PC-9 (cell line): ENCODE results near the gene SRXN1. TPM values are rescaled to one million over a fixed set of nuclear protein-coding genes. Genes with fewer than 3 reads are reported as not detected.
A peak's percentile ranks its signal among the peaks of the same experiment; 100 is the strongest.

Source experiments
- BruUV-seq: library from RNA; stranded (reverse); fragments of 400-500 nt; replicated peaks from 2 replicates; lab custom pipeline; 2021; lab: Mats Ljungman, UMichigan
- CTCF ChIA-PET: fragments of 300-600 bp; sonication (Branson Sonifier 250); formaldehyde crosslinking; loops from one replicate; lab custom pipeline; 2022; ENCODE audit warnings: antibody characterized with exemption; lab: Charles Lee
- POLR2A ChIA-PET: fragments of 300-600 bp; sonication (Branson Sonifier 250); formaldehyde crosslinking; loops from one replicate; lab custom pipeline; 2022; ENCODE audit warnings: antibody characterized with exemption; ENCODE audit not compliant: unreplicated experiment; lab: Charles Lee
- DNase-seq, 2 experiments: peaks; one replicate each; pipeline versions ENCODE4 v3.0.0 to v3.0.0-alpha.2; 2015 to 2022; ENCODE audit warnings: mixed read lengths in 1 of 2
- H2AFZ ChIP-seq: fragments of 200-600 bp; sonication (generic); 2 replicates; pipeline ENCODE4 v1.8.1; 2017; ENCODE audit warnings: antibody characterized with exemption
- H3F3A ChIP-seq: fragments of 200-600 bp; sonication (generic); 2 replicates; pipeline ENCODE4 v1.8.1; 2017; ENCODE audit warnings: antibody characterized with exemption, mild to moderate bottlenecking, low read depth; ENCODE audit not compliant: insufficient read depth
- H3K27ac ChIP-seq: fragments of 200-600 bp; sonication (generic); 2 replicates; pipeline ENCODE4 v1.6.1; 2016; ENCODE audit warnings: mixed run types
- H3K27me3 ChIP-seq: fragments of 200-600 bp; sonication (generic); 2 replicates; pipeline ENCODE4 v1.6.1; 2016; ENCODE audit warnings: low read depth, mixed run types; ENCODE audit not compliant: insufficient read depth
- H3K36me3 ChIP-seq: fragments of 200-600 bp; sonication (generic); 2 replicates; pipeline ENCODE4 v1.6.1; 2016; ENCODE audit warnings: low read depth, mixed run types
- H3K4me1 ChIP-seq: fragments of 200-600 bp; sonication (generic); replicated peaks from 2 replicates; pipeline ENCODE4 v1.6.1; 2016; ENCODE audit warnings: mixed run types; ENCODE audit not compliant: insufficient read depth
- H3K4me2 ChIP-seq: fragments of 200-600 bp; sonication (generic); 2 replicates; pipeline ENCODE4 v1.6.1; 2017; ENCODE audit warnings: mixed run types
- H3K4me3 ChIP-seq: fragments of 200-600 bp; sonication (generic); 2 replicates; pipeline ENCODE4 v1.6.1; 2016; ENCODE audit warnings: mixed run types
- H3K79me2 ChIP-seq: fragments of 200-600 bp; sonication (generic); 2 replicates; pipeline ENCODE4 v1.6.1; 2017; ENCODE audit warnings: low read depth, mixed run types
- H3K9me2 ChIP-seq: fragments of 200-600 bp; sonication (generic); 2 replicates; pipeline ENCODE4 v1.8.1; 2017; ENCODE audit warnings: mild to moderate bottlenecking; ENCODE audit not compliant: insufficient read depth
- H3K9me3 ChIP-seq: fragments of 200-600 bp; sonication (generic); 2 replicates; pipeline ENCODE4 v1.8.1; 2016; ENCODE audit warnings: low read depth; ENCODE audit not compliant: insufficient read depth
- H4K20me1 ChIP-seq: fragments of 200-600 bp; sonication (generic); 2 replicates; pipeline ENCODE4 v1.8.1; 2017; ENCODE audit not compliant: insufficient read depth
- EZH2 ChIP-seq: fragments of 200-600 bp; sonication (generic); IDR thresholded peaks from 2 replicates; pipeline ENCODE4 v1.8.0; 2017; ENCODE audit warnings: antibody characterized with exemption, low read depth
- intact Hi-C: fragments of 100-400 bp; cut with micrococcal nuclease; formaldehyde crosslinking; loops from one replicate; pipeline ENCODE4 v1.10.0; 2022; ENCODE audit not compliant: unreplicated experiment
- total RNA-seq: library from RNA; stranded (reverse); gene quantifications from 2 replicates; pipeline ENCODE4 v1.2.3, GENCODE V29; 2021
- TF ChIP-seq, protein P1 (sequence below): fragments of 200-600 bp; sonication (generic); conservative IDR thresholded peaks from 2 replicates; pipeline ENCODE4 v1.6.1; 2017; ENCODE audit warnings: mixed run types, antibody characterized with exemption, mild to moderate bottlenecking, moderate library complexity

SRXN1 gene
- total RNA-seq, 1 experiment from 2014 or later = 204 TPM

DNA sequence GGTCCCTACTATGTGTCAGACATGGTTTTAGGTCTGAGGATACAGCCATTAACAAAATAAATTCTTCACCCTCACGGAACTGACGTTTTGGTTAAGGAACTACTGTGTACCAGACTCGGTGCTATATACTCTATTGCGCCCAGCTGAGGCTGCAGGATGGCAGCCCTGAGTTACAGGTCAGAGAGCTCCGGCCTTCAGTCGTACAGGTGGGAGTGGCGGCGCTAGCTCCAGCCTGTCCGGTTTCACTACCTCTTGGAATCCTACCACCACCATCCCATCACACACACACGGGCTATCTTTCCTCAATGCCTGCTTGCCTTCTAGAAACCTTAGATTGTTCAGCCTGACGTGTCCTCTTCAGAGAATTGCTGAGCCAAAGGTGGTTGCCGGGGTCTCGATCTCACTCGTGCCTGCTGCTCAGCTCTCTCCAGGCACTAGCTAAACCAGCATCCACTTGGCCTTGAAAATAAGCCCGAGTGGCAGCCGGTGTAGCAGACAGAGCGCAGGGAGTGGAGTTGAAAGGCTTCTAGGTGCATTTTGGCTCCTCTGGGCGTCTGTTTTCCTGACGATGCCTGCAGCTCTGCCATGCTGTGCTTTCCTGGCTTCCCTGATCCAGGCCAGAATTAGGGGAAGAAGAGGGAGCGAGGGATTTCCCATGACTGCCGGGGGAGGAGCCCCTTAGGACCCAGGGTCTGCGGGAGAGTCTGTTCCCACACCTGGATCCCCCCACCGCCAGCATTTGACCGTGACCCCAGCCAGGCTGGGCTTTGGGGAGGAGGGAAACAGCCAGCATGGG is 41.8 kb downstream of the SRXN1 start:
- H3K79me2 ChIP-seq = no peaks in the 10 kb centered on the region
- no peaks in the 10 kb centered on the region for H3K9me2 ChIP-seq
- H3K4me3 ChIP-seq = no peak overlapping the region
- no peaks in the 10 kb centered on the region for H3F3A ChIP-seq
- no peaks in the 10 kb centered on the region for H3K36me3 ChIP-seq
- no peak overlapping the region for H3K27ac ChIP-seq
- no peak for TF ChIP-seq EZH2
- TF ChIP-seq, protein P1, sequence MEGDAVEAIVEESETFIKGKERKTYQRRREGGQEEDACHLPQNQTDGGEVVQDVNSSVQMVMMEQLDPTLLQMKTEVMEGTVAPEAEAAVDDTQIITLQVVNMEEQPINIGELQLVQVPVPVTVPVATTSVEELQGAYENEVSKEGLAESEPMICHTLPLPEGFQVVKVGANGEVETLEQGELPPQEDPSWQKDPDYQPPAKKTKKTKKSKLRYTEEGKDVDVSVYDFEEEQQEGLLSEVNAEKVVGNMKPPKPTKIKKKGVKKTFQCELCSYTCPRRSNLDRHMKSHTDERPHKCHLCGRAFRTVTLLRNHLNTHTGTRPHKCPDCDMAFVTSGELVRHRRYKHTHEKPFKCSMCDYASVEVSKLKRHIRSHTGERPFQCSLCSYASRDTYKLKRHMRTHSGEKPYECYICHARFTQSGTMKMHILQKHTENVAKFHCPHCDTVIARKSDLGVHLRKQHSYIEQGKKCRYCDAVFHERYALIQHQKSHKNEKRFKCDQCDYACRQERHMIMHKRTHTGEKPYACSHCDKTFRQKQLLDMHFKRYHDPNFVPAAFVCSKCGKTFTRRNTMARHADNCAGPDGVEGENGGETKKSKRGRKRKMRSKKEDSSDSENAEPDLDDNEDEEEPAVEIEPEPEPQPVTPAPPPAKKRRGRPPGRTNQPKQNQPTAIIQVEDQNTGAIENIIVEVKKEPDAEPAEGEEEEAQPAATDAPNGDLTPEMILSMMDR = no peak
- no peaks in the 10 kb centered on the region for H4K20me1 ChIP-seq
- CTCF ChIA-PET = no interaction called here
- BruUV-seq = no TSS peak
- DNase-seq = peak in 1 of 2 experiments; percentile 10
- no peak overlapping the region for H2AFZ ChIP-seq
- no peak overlapping the region for H3K4me2 ChIP-seq
- no peaks in the 10 kb centered on the region for H3K4me1 ChIP-seq
- intact Hi-C loops = no loop called here
- no peaks in the 10 kb centered on the region for H3K9me3 ChIP-seq
- peaks cover 15% of the 10 kb centered on the region for H3K27me3 ChIP-seq
- POLR2A ChIA-PET = no interaction called here

DNA sequence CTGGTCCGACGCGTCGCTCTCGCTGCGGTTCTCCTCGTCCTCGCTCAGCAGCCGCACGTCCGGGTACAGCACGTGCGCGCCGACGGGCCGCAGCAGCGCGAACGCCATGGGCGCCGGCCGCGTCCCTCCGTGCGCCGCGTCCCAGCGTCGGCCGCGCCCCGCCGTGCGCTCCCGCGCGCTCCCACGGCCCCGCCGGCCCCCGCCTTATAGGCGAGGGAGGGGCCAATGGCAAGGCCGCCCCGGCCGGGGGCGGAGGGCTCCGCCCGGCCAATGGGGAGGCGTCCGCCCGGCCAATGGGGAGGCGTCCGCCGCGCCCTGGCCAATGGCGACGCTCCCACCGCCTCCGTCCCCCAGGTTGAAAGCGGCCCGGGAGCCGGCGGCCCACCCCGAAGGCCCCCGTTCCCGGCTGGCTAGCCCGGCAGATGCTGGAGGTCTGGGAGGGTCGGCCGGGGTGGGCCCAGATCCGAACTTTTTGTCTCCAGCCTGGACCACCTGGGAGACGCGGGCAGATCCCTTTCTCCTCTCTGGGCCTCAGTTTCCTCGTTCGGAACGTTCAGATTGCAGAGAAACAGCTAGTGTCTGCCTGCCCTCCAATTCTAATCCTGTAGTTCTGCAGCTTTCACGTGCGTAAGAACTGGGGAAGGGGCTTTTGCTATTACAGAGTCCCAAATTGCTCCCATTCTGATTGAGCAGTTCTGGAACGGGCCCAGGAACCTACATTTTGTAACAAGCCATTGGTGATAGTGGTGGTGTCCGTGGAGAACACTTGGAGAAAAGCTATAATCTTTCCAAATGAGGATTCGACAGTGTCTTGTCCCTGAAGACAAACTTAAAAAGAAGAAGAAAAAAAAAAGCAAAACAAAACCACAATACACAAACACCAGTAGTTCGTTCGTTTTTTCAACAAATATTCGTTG is 42.6 kb downstream of the SRXN1 start, which contains the start of gene TCF15:
Gene TCF15 (minus strand): TSS at position 180 of the 917 bp plus-strand sequence. CDS start 72 bp downstream, at position 108.
- ChIA-PET POLR2A (no interaction called here), CTCF (no interaction called here)
- Histone ChIP-seq H3K4me1 (no peaks in the 10 kb centered on the region), H3K9me2 (no peaks in the 10 kb centered on the region), H3K27me3 (peaks cover 8% of the 10 kb centered on the region), H2AFZ (no peak within 1 kb of the TSS), H3K27ac (no peak within 1 kb of the TSS), H3K9me3 (no peaks in the 10 kb centered on the region), H3K36me3 (no peaks in the 10 kb centered on the region), H4K20me1 (no peaks in the 10 kb centered on the region), H3F3A (no peaks in the 10 kb centered on the region), H3K79me2 (no peaks in the 10 kb centered on the region), H3K4me2 (no peak within 1 kb of the TSS), H3K4me3 (no peak within 1 kb of the TSS)
- intact Hi-C loops = no loop called here
- TF ChIP-seq EZH2 = no peak
- TF ChIP-seq, protein P1 = no peak
- no peak for DNase-seq
- BruUV-seq = no TSS peak

DNA sequence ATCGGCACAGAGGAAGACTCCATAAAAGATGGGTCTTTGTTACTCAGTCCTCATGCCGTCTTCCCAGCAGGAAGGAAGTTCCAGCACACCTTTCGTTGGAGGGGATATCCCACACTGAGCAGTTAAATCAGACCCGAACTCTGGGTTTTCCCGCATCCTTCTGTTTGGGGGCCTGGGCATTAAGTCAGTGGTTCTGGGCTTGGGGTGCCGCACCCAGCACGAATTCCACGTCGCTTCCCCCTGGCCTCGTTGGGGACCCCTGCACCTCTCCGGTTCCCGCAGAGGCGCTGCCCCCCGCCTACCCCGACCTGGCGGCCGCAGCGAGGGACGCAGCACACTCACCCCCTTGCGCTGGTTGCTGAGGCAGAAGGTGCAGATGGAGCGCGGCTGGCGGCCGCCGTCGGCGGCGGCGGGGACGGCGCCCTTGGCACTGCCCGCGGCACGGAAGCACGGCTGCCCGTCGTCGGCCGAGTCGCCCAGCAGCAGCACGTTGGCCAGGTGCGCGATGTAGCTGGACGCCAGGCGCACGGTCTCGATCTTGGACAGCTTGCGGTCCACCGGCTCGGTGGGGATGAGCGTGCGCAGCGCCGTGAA is 43.5 kb downstream of the SRXN1 start:
- Histone ChIP-seq H3K9me2 (no peaks in the 10 kb centered on the region), H3K9me3 (no peaks in the 10 kb centered on the region), H3K27me3 (no peaks in the 10 kb centered on the region; the same call in none of the 2 replicates), H3K36me3 (no peaks in the 10 kb centered on the region), H2AFZ (no peak overlapping the region), H3F3A (no peaks in the 10 kb centered on the region), H3K27ac (no peak overlapping the region), H3K4me3 (no peak overlapping the region), H4K20me1 (no peaks in the 10 kb centered on the region), H3K4me2 (no peak overlapping the region), H3K4me1 (no peaks in the 10 kb centered on the region), H3K79me2 (no peaks in the 10 kb centered on the region)
- ChIA-PET POLR2A (no interaction called here), CTCF (no interaction called here)
- TF ChIP-seq, protein P1 = no peak
- TF ChIP-seq EZH2 = no peak
- BruUV-seq = no TSS peak
- DNase-seq = no peak
- intact Hi-C loops = no loop called here
